Measurements from ENCODE around the gene CCDC13.

CCDC13 gene

GRCh38 chr3:42732829-42733459, 40.1 kb downstream of the CCDC13 start:
- no peak for DNase-seq (ENCODE audit: low read depth)

- DNase-seq (ENCODE audit: low read depth): no peak
Measured at GRCh38 chr3:42732196-42732828, 40.7 kb downstream of the CCDC13 start.

- DNase-seq (ENCODE audit: low read depth): no peak
Measured at GRCh38 chr3:42731476-42732195, 41.4 kb downstream of the CCDC13 start.

GRCh38 chr3:42730706-42731420, 42.2 kb downstream of the CCDC13 start:
- DNase-seq (ENCODE audit: low read depth): no peak

DNA sequence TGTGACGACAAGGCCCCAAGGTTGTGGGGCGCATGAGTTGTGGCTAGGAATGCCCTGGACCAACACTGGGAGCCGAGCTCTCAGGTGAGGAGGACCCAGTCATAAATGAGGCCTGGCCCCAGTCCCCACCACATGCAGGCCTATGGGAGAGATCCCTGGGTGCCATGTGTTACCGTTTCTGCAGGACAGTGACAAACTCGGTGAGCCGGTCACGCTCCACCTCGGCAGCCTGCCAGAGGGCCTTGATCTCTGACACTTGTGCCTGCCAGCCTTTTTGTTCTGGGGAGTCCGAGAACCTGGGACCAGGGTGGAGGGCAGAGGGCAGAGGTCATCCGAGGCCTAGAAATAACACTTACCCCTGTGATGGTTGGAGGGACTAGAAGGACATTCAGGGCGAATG, 42.8 kb downstream of the CCDC13 start:
- no peak for DNase-seq (ENCODE audit: low read depth)

GRCh38 chr3:42729404-42730145, 43.5 kb downstream of the CCDC13 start:
- DNase-seq (ENCODE audit: low read depth): no peak

DNA sequence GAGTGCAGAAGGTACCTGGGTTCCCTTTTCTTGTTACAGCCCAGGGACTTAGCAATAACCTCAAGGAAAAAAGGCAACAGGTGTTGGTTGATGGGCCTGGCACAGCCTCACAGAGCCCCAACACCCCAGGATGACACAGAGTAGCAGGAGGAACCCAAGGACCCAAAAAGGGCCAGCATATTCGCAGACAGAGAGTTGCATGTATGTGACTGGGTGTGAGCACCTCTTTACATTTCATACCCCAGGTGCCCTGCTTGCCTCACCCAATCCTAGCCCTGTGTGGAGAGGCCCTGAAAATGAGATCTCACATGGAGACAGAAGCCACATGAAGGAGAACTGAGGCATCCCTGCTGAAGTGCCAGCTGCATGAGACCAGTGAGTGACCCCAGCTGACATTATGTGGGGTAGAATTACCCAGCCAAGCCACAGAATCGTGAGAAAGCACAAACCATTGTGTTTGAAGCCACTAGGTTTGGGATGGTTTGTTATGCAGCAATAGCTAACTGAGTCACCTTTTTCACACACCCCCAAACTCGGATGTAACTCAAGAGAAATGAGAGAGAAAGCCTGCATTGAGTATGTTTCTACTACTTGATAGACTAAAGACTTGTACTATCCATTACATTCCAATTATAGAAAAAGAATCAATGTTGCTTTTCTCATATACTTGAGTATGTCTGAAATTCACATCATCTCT, 44.2 kb downstream of the CCDC13 start:
- no peak for DNase-seq (ENCODE audit: low read depth)

DNA sequence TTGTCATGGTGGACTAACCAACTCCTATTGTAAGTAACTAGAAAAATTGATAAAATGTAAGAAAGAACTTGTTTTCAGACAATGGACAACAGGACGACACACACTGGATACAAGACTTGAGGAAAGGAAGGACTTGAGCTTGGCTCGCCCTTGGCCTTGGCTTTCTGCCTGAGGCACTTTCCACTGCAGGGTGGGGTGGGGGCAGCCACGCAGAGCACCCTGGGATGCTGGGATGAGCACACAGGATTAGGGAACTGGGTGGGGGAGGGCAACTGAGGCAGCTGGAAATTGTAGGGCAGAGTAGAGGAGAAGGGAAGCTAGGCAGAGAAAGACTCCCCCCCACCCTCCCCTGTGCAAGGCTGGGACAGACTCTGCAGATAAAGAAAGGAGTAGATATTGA, 45.0 kb downstream of the CCDC13 start:
- no peak for DNase-seq (ENCODE audit: low read depth)

- no peak for DNase-seq (ENCODE audit: low read depth)
Measured at GRCh38 chr3:42725454-42725853, 47.6 kb downstream of the CCDC13 start.

GRCh38 chr3:42723219-42723618, 49.8 kb downstream of the CCDC13 start:
- no peak for DNase-seq (ENCODE audit: low read depth)
